Activated CD4-positive, alpha-beta memory T cell treated with anti-CD3 and anti-CD28 coated beads for 36 hours (primary cell): ENCODE data around the gene TMOD3. TPM values are rescaled to one million over a fixed set of nuclear protein-coding genes. Genes with fewer than 3 reads are reported as not detected.

Experiments
- CTCF ChIA-PET: fragments of 350-600 bp; sonication (Branson Sonifier 250); formaldehyde crosslinking; loops from one replicate; lab custom pipeline; 2021; ENCODE audit warnings: antibody characterized with exemption, inconsistent platforms; lab: Charles Lee
- POLR2A ChIA-PET: fragments of 350-600 bp; sonication (Branson Sonifier 250); formaldehyde crosslinking; loops from one replicate; lab custom pipeline; 2021; ENCODE audit warnings: antibody characterized with exemption; lab: Charles Lee
- DNase-seq: peaks from one replicate; pipeline ENCODE4 v3.0.0-alpha.2; 2020
- H3K27ac Mint-ChIP-seq: one replicate; pipeline ENCODE4 v1.8.0; 2021; ENCODE audit warnings: mixed read lengths
- H3K27me3 Mint-ChIP-seq: one replicate; pipeline ENCODE4 v1.8.0; 2021; ENCODE audit warnings: mixed read lengths
- H3K36me3 Mint-ChIP-seq: one replicate; pipeline ENCODE4 v1.8.0; 2021; ENCODE audit warnings: mixed read lengths
- H3K4me1 Mint-ChIP-seq: one replicate; pipeline ENCODE4 v1.8.0; 2021; ENCODE audit warnings: low read depth, mixed read lengths
- H3K4me3 Mint-ChIP-seq: one replicate; pipeline ENCODE4 v1.8.0; 2021; ENCODE audit warnings: mild to moderate bottlenecking, mixed read lengths
- H3K9me3 Mint-ChIP-seq: one replicate; pipeline ENCODE4 v1.8.0; 2021; ENCODE audit warnings: mixed read lengths
- intact Hi-C: fragments of 100-400 bp; cut with micrococcal nuclease; formaldehyde crosslinking; loops from one replicate; pipeline ENCODE4 v1.15.1; 2023
- total RNA-seq, 2 experiments: library from RNA; stranded (reverse); gene quantifications; one replicate each; pipeline ENCODE4 v1.2.3, GENCODE V29; 2021

Gene TMOD3
- total RNA-seq, 2 experiments from 2014 or later: 56.9 to 61.6 TPM

GRCh38 chr15:51917493-51917892 is 88.0 kb downstream of the TMOD3 start:
- POLR2A ChIA-PET: no interaction called here
- peak; percentile 25 for DNase-seq
- peaks cover 11% of the 10 kb centered on the region for H3K36me3 Mint-ChIP-seq

GRCh38 chr15:51924156-51925068 is 95.0 kb downstream of the TMOD3 start:
- intact Hi-C loops: no loop called here
- H3K27me3 Mint-ChIP-seq: no peaks in the 10 kb centered on the region
- no peak overlapping the region for H3K27ac Mint-ChIP-seq
- no peaks in the 10 kb centered on the region for H3K9me3 Mint-ChIP-seq
- no peak overlapping the region for H3K4me3 Mint-ChIP-seq
- ChIA-PET CTCF (no interaction called here), POLR2A (no interaction called here)
- DNase-seq: no peak
- H3K4me1 Mint-ChIP-seq: no peaks in the 10 kb centered on the region
- H3K36me3 Mint-ChIP-seq: peaks cover 15% of the 10 kb centered on the region

More at GRCh38 chr15:51917493-51917892, 88.0 kb downstream of the TMOD3 start:
- CTCF ChIA-PET: interaction anchor here (1.1 to 1.4 kb wide), 2 partner anchors 12 to 161 kb away, joined by 3 to 5 read pairs; no protein-coding TSS in a partner anchor
- Mint-ChIP-seq H3K4me3 (no peak overlapping the region), H3K27me3 (no peaks in the 10 kb centered on the region), H3K27ac (no peak overlapping the region), H3K4me1 (no peaks in the 10 kb centered on the region), H3K9me3 (no peaks in the 10 kb centered on the region)
- intact Hi-C loops: loop anchor here (10.0 kb wide), 1 partner anchor 123 kb away; no protein-coding TSS in a partner anchor

- CTCF ChIA-PET: interaction anchor here (1.0 to 1.2 kb wide), 2 partner anchors 23 to 38 kb away, joined by 3 read pairs; no protein-coding TSS in a partner anchor
- H3K27ac Mint-ChIP-seq: no peak overlapping the region
- POLR2A ChIA-PET: no interaction called here
- intact Hi-C loops: no loop called here
- H3K9me3 Mint-ChIP-seq: no peaks in the 10 kb centered on the region
- H3K4me3 Mint-ChIP-seq: no peak overlapping the region
- no peak for DNase-seq
- H3K36me3 Mint-ChIP-seq: peaks cover 12% of the 10 kb centered on the region
- H3K27me3 Mint-ChIP-seq: no peaks in the 10 kb centered on the region
- H3K4me1 Mint-ChIP-seq: no peaks in the 10 kb centered on the region
These were observed 97.4 kb downstream of the TMOD3 start for GRCh38 chr15:51926809-51927208.

- CTCF ChIA-PET: no interaction called here
These were observed 101.6 kb downstream of the TMOD3 start for GRCh38 chr15:51931016-51931415.

GRCh38 chr15:51931638-51932037 is 102.2 kb downstream of the TMOD3 start:
- intact Hi-C loops: no loop called here
- Mint-ChIP-seq H3K9me3 (no peaks in the 10 kb centered on the region), H3K4me3 (no peak overlapping the region), H3K36me3 (peaks cover 5% of the 10 kb centered on the region), H3K4me1 (peaks cover 4% of the 10 kb centered on the region), H3K27me3 (no peaks in the 10 kb centered on the region), H3K27ac (no peak overlapping the region)
- DNase-seq: no peak
- ChIA-PET CTCF (no interaction called here), POLR2A (no interaction called here)

More at GRCh38 chr15:51931016-51931415, 101.6 kb downstream of the TMOD3 start:
- DNase-seq: no peak
- no peaks in the 10 kb centered on the region for H3K27me3 Mint-ChIP-seq
- H3K4me3 Mint-ChIP-seq: no peak overlapping the region
- intact Hi-C loops: no loop called here
- peaks cover 5% of the 10 kb centered on the region for H3K36me3 Mint-ChIP-seq
- H3K4me1 Mint-ChIP-seq: peaks cover 4% of the 10 kb centered on the region
- H3K9me3 Mint-ChIP-seq: no peaks in the 10 kb centered on the region
- POLR2A ChIA-PET: no interaction called here
- no peak overlapping the region for H3K27ac Mint-ChIP-seq

- DNase-seq: no peak
- ChIA-PET CTCF (interaction anchor here (0.6 to 0.8 kb wide), 2 partner anchors 26 to 221 kb away, joined by 3 read pairs; no protein-coding TSS in a partner anchor), POLR2A (no interaction called here)
- H3K27ac Mint-ChIP-seq: no peak overlapping the region
- intact Hi-C loops: no loop called here
- peaks cover 4% of the 10 kb centered on the region for H3K4me1 Mint-ChIP-seq
- no peaks in the 10 kb centered on the region for H3K27me3 Mint-ChIP-seq
- no peak overlapping the region for H3K4me3 Mint-ChIP-seq
- peaks cover 6% of the 10 kb centered on the region for H3K36me3 Mint-ChIP-seq
- H3K9me3 Mint-ChIP-seq: no peaks in the 10 kb centered on the region
These were observed 102.7 kb downstream of the TMOD3 start for GRCh38 chr15:51932161-51932560.

- no peak for DNase-seq
- Mint-ChIP-seq H3K4me3 (no peak overlapping the region), H3K27ac (peak overlapping the region; percentile 66), H3K9me3 (no peaks in the 10 kb centered on the region), H3K36me3 (peaks cover 15% of the 10 kb centered on the region), H3K4me1 (peaks cover 4% of the 10 kb centered on the region), H3K27me3 (no peaks in the 10 kb centered on the region)
- intact Hi-C loops: no loop called here
- POLR2A ChIA-PET: interaction anchor here (0.6 kb wide), 1 partner anchor 42 kb away, joined by 3 read pairs; no protein-coding TSS in a partner anchor
- CTCF ChIA-PET: no interaction called here
These were observed 106.1 kb downstream of the TMOD3 start for GRCh38 chr15:51935466-51936104.

- Mint-ChIP-seq H3K4me1 (peaks cover 4% of the 10 kb centered on the region), H3K27me3 (no peaks in the 10 kb centered on the region), H3K36me3 (peaks cover 12% of the 10 kb centered on the region), H3K27ac (peak overlapping the region; percentile 66), H3K4me3 (no peak overlapping the region), H3K9me3 (no peaks in the 10 kb centered on the region)
- no peak for DNase-seq
- intact Hi-C loops: no loop called here
- POLR2A ChIA-PET: no interaction called here
- CTCF ChIA-PET: interaction anchor here (0.7 kb wide), 1 partner anchor 248 kb away, joined by 3 read pairs; no protein-coding TSS in a partner anchor
These were observed 106.6 kb downstream of the TMOD3 start for GRCh38 chr15:51936105-51936478.

GRCh38 chr15:51938286-51938685 is 108.8 kb downstream of the TMOD3 start:
- ChIA-PET CTCF (no interaction called here), POLR2A (no interaction called here)
- DNase-seq: no peak
- intact Hi-C loops: no loop called here
- H3K36me3 Mint-ChIP-seq: peaks cover 18% of the 10 kb centered on the region
- no peak overlapping the region for H3K4me3 Mint-ChIP-seq
- peaks cover 4% of the 10 kb centered on the region for H3K4me1 Mint-ChIP-seq
- no peak overlapping the region for H3K27ac Mint-ChIP-seq
- H3K27me3 Mint-ChIP-seq: no peaks in the 10 kb centered on the region
- no peaks in the 10 kb centered on the region for H3K9me3 Mint-ChIP-seq

- CTCF ChIA-PET: interaction anchor here (0.9 kb wide), 1 partner anchor 139 kb away, joined by 3 read pairs; no protein-coding TSS in a partner anchor
- Mint-ChIP-seq H3K27ac (no peak overlapping the region), H3K4me3 (no peak overlapping the region), H3K27me3 (no peaks in the 10 kb centered on the region), H3K36me3 (peaks cover 24% of the 10 kb centered on the region), H3K4me1 (peaks cover 4% of the 10 kb centered on the region), H3K9me3 (no peaks in the 10 kb centered on the region)
- DNase-seq: no peak
- intact Hi-C loops: no loop called here
- POLR2A ChIA-PET: no interaction called here
These were observed 109.8 kb downstream of the TMOD3 start for GRCh38 chr15:51939216-51939615.

- Mint-ChIP-seq H3K36me3 (peaks cover 51% of the 10 kb centered on the region), H3K4me1 (peaks cover 7% of the 10 kb centered on the region), H3K4me3 (no peak overlapping the region), H3K27me3 (no peaks in the 10 kb centered on the region), H3K9me3 (no peaks in the 10 kb centered on the region), H3K27ac (peak overlapping the region; percentile 60)
- DNase-seq: no peak
- intact Hi-C loops: no loop called here
- ChIA-PET POLR2A (interaction anchor here (0.6 to 0.7 kb wide), 2 partner anchors 101 to 1648 kb away, joined by 3 read pairs; no protein-coding TSS in a partner anchor), CTCF (interaction anchor here (1.0 to 1.3 kb wide), 3 partner anchors 59 to 262 kb away, joined by 3 to 8 read pairs (median 3); no protein-coding TSS in a partner anchor)
These were observed 117.7 kb downstream of the TMOD3 start for GRCh38 chr15:51947124-51947523.

GRCh38 chr15:51952805-51953204 is 123.4 kb downstream of the TMOD3 start:
- H3K27me3 Mint-ChIP-seq: no peaks in the 10 kb centered on the region
- no peaks in the 10 kb centered on the region for H3K4me1 Mint-ChIP-seq
- no peak overlapping the region for H3K4me3 Mint-ChIP-seq
- POLR2A ChIA-PET: no interaction called here
- H3K27ac Mint-ChIP-seq: no peak overlapping the region
- CTCF ChIA-PET: no interaction called here
- intact Hi-C loops: no loop called here
- no peaks in the 10 kb centered on the region for H3K9me3 Mint-ChIP-seq
- DNase-seq: no peak
- peaks cover 52% of the 10 kb centered on the region for H3K36me3 Mint-ChIP-seq
